HG03097 (cell line): Measurements from ENCODE around the gene TBATA.
"Not testable (repeated sequence)": the region's sequence is repeated elsewhere in the genome, so short reads cannot be mapped to it uniquely, and the experiment has no call there.

Experiments used
- ATAC-seq: cut with Tn5 transposase; IDR thresholded peaks from one replicate; pipeline ENCODE4 v1.9.1; 2021; ENCODE audit not compliant: unreplicated experiment, low FRiP score

TBATA gene

GRCh38 chr10:70779511-70780369 lies 5.4 kb downstream of the TBATA start:
- ATAC-seq = no peak

GRCh38 chr10:70779088-70779487 lies 6.1 kb downstream of the TBATA start:
- ATAC-seq = no peak

- no peak for ATAC-seq
These were observed 6.8 kb downstream of the TBATA start for GRCh38 chr10:70778267-70778924.

DNA sequence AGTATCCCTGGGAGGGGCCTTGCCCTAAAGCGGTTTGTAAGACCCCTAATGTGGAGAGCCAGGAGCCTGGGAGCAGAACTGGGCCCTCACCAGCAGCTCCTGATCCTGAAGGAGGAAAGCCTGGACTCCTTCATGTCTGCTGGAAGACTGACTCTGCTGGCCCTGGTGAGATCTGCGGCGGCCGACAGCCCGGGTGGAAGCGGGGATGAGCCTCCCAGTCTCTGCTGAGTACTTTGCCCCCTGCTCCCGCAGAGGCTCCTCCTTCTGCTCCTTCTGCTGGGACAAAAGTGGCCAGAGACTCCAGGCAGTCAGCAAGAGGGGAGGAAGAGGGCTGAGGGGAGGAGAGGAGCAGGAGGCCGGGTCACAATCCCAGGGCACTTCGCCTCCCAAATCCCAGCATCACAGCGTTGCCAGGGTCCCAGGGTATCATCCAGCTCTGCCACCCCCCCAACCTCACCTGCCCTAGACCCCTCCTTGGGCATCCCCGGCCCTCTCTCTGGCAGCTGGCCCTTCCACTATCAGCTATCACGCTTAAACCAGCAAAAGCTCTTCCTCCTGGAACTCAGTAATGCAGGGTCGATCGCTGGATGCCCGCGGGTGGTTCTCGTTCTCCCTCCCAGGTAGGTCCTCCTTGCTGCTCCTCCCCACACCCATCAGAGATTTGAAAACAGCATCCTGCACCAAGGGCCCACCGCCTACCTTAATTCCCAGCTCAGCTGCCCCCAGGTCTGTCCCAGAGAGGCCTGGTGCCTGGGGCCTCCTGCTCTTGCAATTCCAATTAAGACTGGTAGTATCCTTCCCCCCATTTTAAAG lies 7.9 kb downstream of the TBATA start:
- ATAC-seq = no peak

DNA sequence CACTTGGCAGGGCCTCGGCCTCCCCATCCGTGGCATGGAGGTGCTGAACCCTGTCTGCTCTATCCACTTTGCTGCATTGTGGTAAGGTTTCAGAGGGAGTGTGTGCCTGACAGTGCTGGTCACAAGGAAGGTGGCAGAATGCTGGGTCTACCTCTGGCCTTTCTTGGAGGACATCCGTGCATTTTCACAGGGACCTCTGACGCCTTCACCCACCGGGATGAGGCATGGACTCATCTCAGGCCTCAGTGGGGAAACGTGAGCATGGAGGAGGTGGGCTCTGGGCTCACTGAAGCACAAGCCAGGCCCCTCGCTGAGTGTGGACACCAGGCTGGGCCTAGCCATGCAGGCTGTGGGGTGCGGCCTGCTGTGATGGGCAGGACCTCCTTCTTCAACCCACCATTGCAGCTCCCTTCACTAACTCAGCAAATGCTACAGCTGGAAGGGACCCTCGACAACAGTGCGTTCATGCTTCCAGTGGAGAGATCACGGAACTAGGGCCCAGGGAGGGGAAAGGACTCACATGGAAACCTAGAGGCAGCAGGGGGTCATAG lies 8.6 kb downstream of the TBATA start:
- no peak for ATAC-seq

- ATAC-seq = no peak
These were observed 9.3 kb downstream of the TBATA start for GRCh38 chr10:70775679-70776454.

GRCh38 chr10:70774810-70775678 lies 10.1 kb downstream of the TBATA start:
- no peak for ATAC-seq

- no peak for ATAC-seq
These were observed 11.0 kb downstream of the TBATA start for GRCh38 chr10:70773965-70774809.

- no peak for ATAC-seq
These were observed 11.7 kb downstream of the TBATA start for GRCh38 chr10:70773461-70773860.

- ATAC-seq = no peak
These were observed 12.6 kb downstream of the TBATA start for GRCh38 chr10:70772627-70773026.

DNA sequence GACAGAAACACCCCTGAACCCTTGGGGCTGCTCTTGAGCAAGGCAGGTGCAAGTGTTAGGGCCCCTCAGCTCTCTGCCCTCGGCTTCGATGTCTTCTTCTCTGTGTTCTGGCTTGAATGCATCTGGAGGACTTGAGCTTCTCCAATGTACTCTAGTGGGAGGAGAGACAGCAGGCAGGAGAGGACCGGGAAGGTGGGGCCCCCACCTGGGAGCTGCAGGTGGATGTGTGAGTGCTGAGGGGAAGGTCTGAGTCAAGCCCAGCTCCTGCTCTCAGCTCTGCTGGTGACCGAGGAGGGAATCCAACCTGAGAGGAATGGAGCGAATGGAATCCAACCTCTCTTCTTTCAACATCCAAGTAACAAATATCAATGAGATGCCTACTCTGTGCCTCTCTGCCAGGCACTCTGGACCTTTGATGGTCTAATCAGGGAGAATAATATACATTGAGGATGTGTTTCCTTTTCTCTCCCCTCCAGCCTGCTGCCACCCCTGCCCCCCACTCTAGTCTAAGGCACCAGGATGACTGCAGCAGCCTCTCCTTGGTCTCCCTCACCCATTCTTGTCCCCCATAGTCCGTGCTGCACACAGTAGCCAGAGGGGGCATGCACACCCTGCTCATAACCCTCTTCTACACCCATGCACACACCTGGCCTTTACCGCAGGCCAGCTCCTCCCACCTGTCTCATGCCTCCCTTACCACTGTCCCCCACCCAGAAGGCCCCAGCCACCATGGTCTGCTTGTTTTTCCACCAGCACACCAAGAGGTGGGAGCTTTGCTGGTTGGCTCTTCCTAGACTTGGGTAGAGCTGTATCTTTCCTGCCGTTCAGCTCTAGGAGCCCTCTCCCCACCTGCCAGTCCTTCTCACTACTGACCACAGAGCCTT lies 13.6 kb downstream of the TBATA start:
- no peak for ATAC-seq

DNA sequence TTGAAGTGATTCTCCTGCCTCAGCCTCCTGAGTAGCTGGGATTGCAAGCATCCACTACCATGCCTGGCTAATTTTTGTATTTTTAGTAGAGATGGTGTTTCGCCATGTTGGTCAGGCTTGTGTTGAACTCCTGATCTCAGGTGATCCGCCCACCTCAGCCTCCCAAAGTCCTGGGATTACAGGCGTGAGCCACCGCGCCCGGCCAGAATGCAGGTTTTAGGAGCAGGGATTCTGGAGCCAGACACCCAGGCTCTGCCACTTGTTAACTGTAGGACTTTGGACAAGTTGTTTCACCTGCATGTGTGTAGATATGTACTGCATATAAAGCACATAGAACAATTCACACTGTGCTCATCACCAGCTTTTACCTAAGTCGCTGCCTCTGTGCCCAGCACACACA lies 14.7 kb downstream of the TBATA start:
- not testable (repeated sequence) for ATAC-seq

- ATAC-seq = no peak
These were observed 15.2 kb downstream of the TBATA start for GRCh38 chr10:70770001-70770400.

- no peak for ATAC-seq
These were observed 16.1 kb downstream of the TBATA start for GRCh38 chr10:70769121-70769520.

GRCh38 chr10:70768026-70768685 lies 17.0 kb downstream of the TBATA start:
- not testable (repeated sequence) for ATAC-seq

DNA sequence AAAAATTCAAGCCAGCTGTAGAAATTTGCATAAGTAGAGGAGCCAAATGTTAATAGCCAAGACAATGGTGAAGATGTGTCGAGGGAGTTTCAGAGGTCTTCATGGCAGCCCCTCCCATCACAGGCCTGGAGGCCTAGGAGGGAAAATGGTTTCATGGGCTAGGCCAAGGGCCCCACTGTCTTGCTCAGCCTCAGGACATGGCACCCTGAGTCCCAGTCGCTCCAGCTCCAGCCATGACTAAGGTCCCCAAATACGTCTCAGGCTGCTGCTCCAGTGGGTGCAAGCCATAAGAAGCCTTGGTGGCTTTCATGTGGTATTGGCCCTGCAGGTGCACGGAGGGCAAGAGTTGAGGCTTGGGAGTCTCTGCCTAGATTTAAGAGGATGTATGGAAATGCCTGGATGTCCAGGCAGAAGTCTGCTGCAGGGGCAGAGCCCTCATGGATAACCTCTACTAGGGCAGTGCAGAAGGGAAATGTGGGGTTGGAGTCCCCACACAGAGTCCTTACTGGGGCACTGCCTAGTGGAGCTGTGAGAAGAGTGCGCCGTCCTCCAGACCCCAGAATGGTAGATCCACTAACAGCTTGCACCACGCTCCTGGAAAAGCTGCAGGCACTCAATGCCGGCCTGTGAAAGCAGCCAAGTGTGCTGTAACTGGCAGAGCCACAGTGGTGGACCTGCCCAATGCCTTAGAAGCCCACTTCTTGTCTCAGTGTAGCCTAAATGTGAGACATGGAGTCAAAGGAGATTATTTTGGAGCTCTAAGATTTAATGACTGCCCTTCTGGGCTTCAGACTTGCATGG lies 19.2 kb downstream of the TBATA start:
- no peak for ATAC-seq
